Adipose tissue (tissue), 3 donors: Measurements from ENCODE around the gene TXNL4A. TPM values are rescaled to one million over a fixed set of nuclear protein-coding genes. Genes with fewer than 3 reads are reported as not detected.
"Not testable (repeated sequence)": the region's sequence is repeated elsewhere in the genome, so short reads cannot be mapped to it uniquely, and the experiment has no call there.

Experiments used
- H3K27ac ChIP-seq: one replicate; pipeline ENCODE4 v1.5.1; 2013; ENCODE audit warnings: low read depth, low read length
- WGBS, 3 donors: extraction: QIAGEN DNeasy Blood & Tissue Kit; methylation state at CpG; one replicate each; pipeline ENCODE4 v1.1.7; 2013; 5-methylcytosine and 5-hydroxymethylcytosine counted together
- polyA plus RNA-seq, 3 donors: library from polyadenylated mRNA; stranded (reverse); fragments of 200-250 nt; gene quantifications; one replicate each; pipeline ENCODE4 v1.2.3, GENCODE V29; 2013
- donor health status: healthy with polysubstance abuse.
- donor health status: Bipolar disorder and iron deficiency.
- donor health status: healthy.

Gene TXNL4A
- polyA plus RNA-seq, 3 donors = 55.5 to 83.2 (median 69.3) TPM

GRCh38 chr18:79972720-79973119, 15.6 kb downstream of the TXNL4A start:
- no peak overlapping the region for H3K27ac ChIP-seq
- 92 to 97% (median 95%) methylated on average over 3 of the region's 3 CpGs for WGBS, 3 donors

- H3K27ac ChIP-seq = no peak overlapping the region
- 79 to 90% (median 88%) methylated on average over 9 of the region's 9 CpGs for WGBS, 3 donors
Measured at GRCh38 chr18:79971986-79972385, 16.4 kb downstream of the TXNL4A start.

- no peak overlapping the region for H3K27ac ChIP-seq
- WGBS, 3 donors = 84 to 93% (median 91%) methylated on average over 17 of the region's 17 CpGs
Measured at GRCh38 chr18:79971211-79971952, 17.0 kb downstream of the TXNL4A start.

- 83 to 92% (median 90%) methylated on average over 12 of the region's 12 CpGs for WGBS, 3 donors
- H3K27ac ChIP-seq = no peak overlapping the region
Measured at GRCh38 chr18:79970419-79971133, 17.8 kb downstream of the TXNL4A start.

GRCh38 chr18:79965119-79965902, 23.1 kb downstream of the TXNL4A start:
- H3K27ac ChIP-seq = no peak overlapping the region
- 3 to 13% (median 10%) methylated on average over 24 of the region's 24 CpGs for whole genome bisulfite sequencing, 3 donors

GRCh38 chr18:79964330-79965118, 23.8 kb downstream of the TXNL4A start, which contains the start of gene HSBP1L1:
Gene HSBP1L1 (plus strand): TSS chr18:79964643. CDS start chr18:79964736, 93 bp downstream.
- 2 to 4% (median 3%) methylated on average over 68 to 73 of the region's 73 CpGs for WGBS, 3 donors
- H3K27ac ChIP-seq = no peak within 1 kb of the TSS

- no peak overlapping the region for H3K27ac ChIP-seq
- WGBS, 3 donors = 84 to 85% (median 84%) methylated on average over 30 of the region's 30 CpGs
Measured at GRCh38 chr18:79963658-79964329, 24.6 kb downstream of the TXNL4A start.

- 89 to 91% (median 90%) methylated on average over 30 of the region's 30 CpGs for WGBS, 3 donors
- H3K27ac ChIP-seq = no peak overlapping the region
Measured at GRCh38 chr18:79962835-79963657, 25.3 kb downstream of the TXNL4A start.

- WGBS, 3 donors = 56 to 84% (median 71%) methylated on average over 10 of the region's 10 CpGs
- H3K27ac ChIP-seq = no peak overlapping the region
Measured at GRCh38 chr18:79962311-79962710, 26.1 kb downstream of the TXNL4A start.

GRCh38 chr18:79961527-79962291, 26.7 kb downstream of the TXNL4A start:
- H3K27ac ChIP-seq = no peak overlapping the region
- WGBS, 3 donors = 62 to 71% (median 65%) methylated on average over 29 of the region's 29 CpGs

GRCh38 chr18:79960921-79961526, 27.3 kb downstream of the TXNL4A start:
- WGBS, 3 donors = 83 to 91% (median 85%) methylated on average over 16 of the region's 16 CpGs
- no peak overlapping the region for H3K27ac ChIP-seq

GRCh38 chr18:79960161-79960801, 28.1 kb downstream of the TXNL4A start:
- WGBS, 3 donors = 30 to 39% (median 34%) methylated on average over 12 of the region's 12 CpGs
- not testable (repeated sequence) for H3K27ac ChIP-seq

GRCh38 chr18:79958981-79959380, 29.4 kb downstream of the TXNL4A start:
- no peak overlapping the region for H3K27ac ChIP-seq
- WGBS, 3 donors = 96 to 99% (median 97%) methylated on average over 2 of the region's 2 CpGs

- 80 to 86% (median 83%) methylated on average over 2 of the region's 2 CpGs for WGBS, 3 donors
- no peak overlapping the region for H3K27ac ChIP-seq
Measured at GRCh38 chr18:79956276-79956675, 32.1 kb downstream of the TXNL4A start.

- no peak overlapping the region for H3K27ac ChIP-seq
- 83 to 89% (median 88%) methylated on average over 12 of the region's 12 CpGs for WGBS, 3 donors
Measured at GRCh38 chr18:79955302-79956075, 32.9 kb downstream of the TXNL4A start.
